Uterus (tissue), 4 donors: Measurements from ENCODE around the gene ELAVL3. TPM values are rescaled to one million over a fixed set of nuclear protein-coding genes. Genes with fewer than 3 reads are reported as not detected.
"Not testable (repeated sequence)": the region's sequence is repeated elsewhere in the genome, so short reads cannot be mapped to it uniquely, and the experiment has no call there.

Experiments
- DNase-seq, 2 donors: peaks; one replicate each; pipeline ENCODE4 v3.0.0-alpha.2; 2019 to 2020
- H3K27ac ChIP-seq, 2 donors: fragments of 200-600 bp; sonication (generic); 1 replicate in 1 of 2; 2 replicates in 1 of 2; pipeline ENCODE4 v1.5.1; 2016 to 2018
- H3K27me3 ChIP-seq, 2 donors: fragments of 200-600 bp; sonication (generic); one replicate each; pipeline ENCODE4 v1.5.1; 2018 to 2019; ENCODE audit warnings: control low read depth in 1 of 2
- H3K36me3 ChIP-seq, 2 donors: fragments of 200-600 bp; sonication (generic); one replicate each; pipeline ENCODE4 v1.5.1; 2019; ENCODE audit warnings: control low read depth in 1 of 2
- H3K4me1 ChIP-seq, 2 donors: fragments of 200-600 bp; sonication (generic); one replicate each; pipeline ENCODE4 v1.5.1; 2018 to 2019; ENCODE audit warnings: control low read depth in 1 of 2
- H3K4me3 ChIP-seq, 2 donors: fragments of 200-600 bp; sonication (generic); 1 replicate in 1 of 2; 2 replicates in 1 of 2; pipeline ENCODE4 v1.5.1; 2018 to 2019; ENCODE audit warnings: mild to moderate bottlenecking in 1 of 2
- H3K9me3 ChIP-seq, 2 donors: fragments of 200-600 bp; sonication (generic); one replicate each; pipeline ENCODE4 v1.5.1; 2019; ENCODE audit warnings: control low read depth in 1 of 2
- POLR2A ChIP-seq, 2 donors: fragments of 450-650 bp; IDR thresholded peaks; one replicate each; pipeline ENCODE4 v1.6.1; 2016; ENCODE audit warnings: antibody characterized with exemption in 2 of 2, mild to moderate bottlenecking in 1 of 2, moderate library complexity in 1 of 2
- intact Hi-C: fragments of 100-400 bp; cut with DNase I; formaldehyde crosslinking; loops from one replicate; pipeline ENCODE4 v1.15.1; 2023; ENCODE audit warnings: low total_unique reads
- total RNA-seq, 4 donors: library from RNA; depleted of rRNA in 3 of 4; stranded (reverse); fragments of >200 nt in 3 of 4; gene quantifications; one replicate each; pipeline versions ENCODE4 v1.1.0 to v1.2.4, GENCODE V29; 2014 to 2023
- TF ChIP-seq, protein P1 (sequence below), 4 experiments: fragments of 200-600 bp in 2 of 4; fragments of 450-650 bp in 2 of 4; sonication (generic) in 2 of 4; IDR thresholded peaks; one replicate each; pipeline ENCODE4 v1.5.1; 2016 to 2019; ENCODE audit warnings: antibody characterized with exemption in 4 of 4, mild to moderate bottlenecking in 2 of 4, moderate library complexity in 1 of 4
- donor health status: DM: yes; HTN: yes; CAD: no.

ELAVL3 gene
- total RNA-seq, 4 donors from 2014 or later, result 1.1 TPM; not detected in 3

GRCh38 chr19:11444059-11444458 is 36.8 kb downstream of the ELAVL3 start:
- intact Hi-C loops, result no loop called here
- Histone ChIP-seq H3K27ac (no peak overlapping the region), H3K4me3 (no peak overlapping the region), H3K9me3 (no peaks in the 10 kb centered on the region), H3K4me1 (no peaks in the 10 kb centered on the region), H3K36me3 (no peaks in the 10 kb centered on the region), H3K27me3 (no peaks in the 10 kb centered on the region)
- TF ChIP-seq, protein P1, sequence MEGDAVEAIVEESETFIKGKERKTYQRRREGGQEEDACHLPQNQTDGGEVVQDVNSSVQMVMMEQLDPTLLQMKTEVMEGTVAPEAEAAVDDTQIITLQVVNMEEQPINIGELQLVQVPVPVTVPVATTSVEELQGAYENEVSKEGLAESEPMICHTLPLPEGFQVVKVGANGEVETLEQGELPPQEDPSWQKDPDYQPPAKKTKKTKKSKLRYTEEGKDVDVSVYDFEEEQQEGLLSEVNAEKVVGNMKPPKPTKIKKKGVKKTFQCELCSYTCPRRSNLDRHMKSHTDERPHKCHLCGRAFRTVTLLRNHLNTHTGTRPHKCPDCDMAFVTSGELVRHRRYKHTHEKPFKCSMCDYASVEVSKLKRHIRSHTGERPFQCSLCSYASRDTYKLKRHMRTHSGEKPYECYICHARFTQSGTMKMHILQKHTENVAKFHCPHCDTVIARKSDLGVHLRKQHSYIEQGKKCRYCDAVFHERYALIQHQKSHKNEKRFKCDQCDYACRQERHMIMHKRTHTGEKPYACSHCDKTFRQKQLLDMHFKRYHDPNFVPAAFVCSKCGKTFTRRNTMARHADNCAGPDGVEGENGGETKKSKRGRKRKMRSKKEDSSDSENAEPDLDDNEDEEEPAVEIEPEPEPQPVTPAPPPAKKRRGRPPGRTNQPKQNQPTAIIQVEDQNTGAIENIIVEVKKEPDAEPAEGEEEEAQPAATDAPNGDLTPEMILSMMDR (IDR thresholded peaks at IDR 0.05), result no peak
- TF ChIP-seq POLR2A (IDR thresholded peaks at IDR 0.05), result no peak
- no peak for DNase-seq

- no peak for TF ChIP-seq POLR2A (IDR thresholded peaks at IDR 0.05)
- TF ChIP-seq, protein P1 (IDR thresholded peaks at IDR 0.05), result no peak
- DNase-seq, result no peak
- H3K36me3 ChIP-seq, result no peaks in the 10 kb centered on the region
These were observed 42.9 kb downstream of the ELAVL3 start for GRCh38 chr19:11437955-11438354.

DNA sequence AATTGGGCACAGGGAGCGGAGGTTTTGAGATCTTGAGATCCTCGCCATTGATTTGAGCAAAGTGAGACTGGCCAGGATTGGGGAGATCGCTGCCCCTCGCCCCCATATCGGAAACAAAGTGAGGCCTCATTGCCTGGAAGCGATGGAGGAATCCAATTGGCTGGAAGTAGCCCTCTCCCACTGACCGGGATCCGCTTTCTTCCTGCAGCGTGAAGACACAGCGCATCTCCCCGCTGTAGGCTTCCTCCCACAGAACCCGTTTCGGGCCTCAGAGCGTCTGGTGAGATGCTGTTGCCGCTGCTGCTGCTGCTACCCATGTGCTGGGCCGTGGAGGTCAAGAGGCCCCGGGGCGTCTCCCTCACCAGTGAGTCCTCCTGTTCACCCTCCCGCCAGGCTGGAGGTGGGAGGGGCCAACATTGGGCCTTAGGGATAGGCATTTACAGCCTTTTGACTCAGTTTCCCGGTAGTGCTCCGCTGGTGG is 45.0 kb downstream of the ELAVL3 start:
- Histone ChIP-seq H3K4me3 (peak overlapping the region; percentile 74), H3K27ac (peak overlapping the region; percentile 70 to 83), H3K36me3 (no peaks in the 10 kb centered on the region), H3K4me1 (peaks cover 9% of the 10 kb centered on the region in 2 donors), H3K27me3 (no peaks in the 10 kb centered on the region), H3K9me3 (no peaks in the 10 kb centered on the region)
- no peak for TF ChIP-seq POLR2A (IDR thresholded peaks at IDR 0.05)
- TF ChIP-seq, protein P1 (IDR thresholded peaks at IDR 0.05), result no peak
- intact Hi-C loops, result no loop called here
- DNase-seq, result no peak

More at GRCh38 chr19:11437955-11438354, 42.9 kb downstream of the ELAVL3 start:
- H3K27me3 ChIP-seq, result no peaks in the 10 kb centered on the region
- no peaks in the 10 kb centered on the region for H3K9me3 ChIP-seq
- intact Hi-C loops, result no loop called here
- H3K27ac ChIP-seq, result no peak overlapping the region
- peaks cover 9% of the 10 kb centered on the region in 2 donors for H3K4me1 ChIP-seq
- no peak overlapping the region for H3K4me3 ChIP-seq

DNA sequence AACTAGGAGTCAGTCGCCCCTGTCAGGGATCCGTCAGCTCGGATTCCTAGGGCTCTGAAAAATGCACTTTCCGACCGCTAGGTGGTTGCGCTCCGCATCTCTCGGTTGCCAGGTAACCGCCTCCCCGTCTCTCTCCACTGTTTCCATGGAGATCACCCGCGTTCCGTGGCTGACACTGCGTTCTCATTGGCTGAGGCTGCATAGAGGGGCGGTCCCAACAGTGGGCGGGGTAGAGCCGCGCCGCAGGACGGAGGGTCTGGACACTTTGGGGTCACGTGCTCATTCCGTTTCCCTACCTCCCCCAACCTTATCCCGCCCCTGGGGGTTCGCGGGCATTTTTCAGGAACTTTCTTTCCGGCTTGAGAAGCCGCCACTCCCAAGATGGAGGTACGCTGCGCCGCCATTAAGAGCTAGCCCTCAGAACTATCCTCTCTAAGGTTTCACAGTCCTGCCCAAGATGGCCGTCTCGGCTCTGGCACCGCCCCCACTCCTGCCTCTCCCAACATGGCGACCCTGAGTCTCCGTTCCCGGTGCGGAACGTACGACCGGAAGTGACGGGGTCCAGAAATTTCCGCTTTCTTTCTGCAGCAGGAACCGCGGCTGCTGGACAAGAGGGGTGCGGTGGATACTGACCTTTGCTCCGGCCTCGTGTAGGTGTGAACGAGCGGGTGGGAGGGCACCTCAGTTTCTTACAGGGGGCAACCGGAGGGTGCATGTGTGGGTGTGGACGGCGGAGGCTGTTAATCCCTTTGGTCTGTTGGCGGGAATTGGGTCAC is 45.6 kb downstream of the ELAVL3 start, which contains the start of the genes ODAD3 and PRKCSH:
TSS of gene ODAD3 (minus strand) at position 65 of the 776 bp plus-strand sequence. CDS start 105 bp downstream, outside the sequence.
TSS of gene PRKCSH (plus strand) at position 579 of the 776 bp plus-strand sequence. CDS start 483 bp downstream, outside the sequence.
- peak within 1 kb of the TSS; percentile 83 to 86 for H3K27ac ChIP-seq
- H3K36me3 ChIP-seq, result no peaks in the 10 kb centered on the region
- intact Hi-C loops, result no loop called here
- H3K9me3 ChIP-seq, result no peaks in the 10 kb centered on the region
- peak; percentile 99 for DNase-seq
- no peaks in the 10 kb centered on the region for H3K27me3 ChIP-seq
- H3K4me3 ChIP-seq, result peak within 1 kb of the TSS; percentile 74
- peak; percentile 17 to 31 for TF ChIP-seq POLR2A (IDR thresholded peaks at IDR 0.05)
- TF ChIP-seq, protein P1 (IDR thresholded peaks at IDR 0.05), result peak; percentile 77 to 95 (median 86)
- H3K4me1 ChIP-seq, result peaks cover 9% of the 10 kb centered on the region in 2 donors

- Histone ChIP-seq H3K27ac (peak overlapping the region; percentile 83 to 86), H3K4me3 (peak overlapping the region; percentile 31 to 43), H3K9me3 (no peaks in the 10 kb centered on the region), H3K27me3 (no peaks in the 10 kb centered on the region), H3K4me1 (peaks cover 9% of the 10 kb centered on the region in 2 donors), H3K36me3 (no peaks in the 10 kb centered on the region)
- intact Hi-C loops, result no loop called here
- TF ChIP-seq, protein P1 (IDR thresholded peaks at IDR 0.05), result no peak
- TF ChIP-seq POLR2A (IDR thresholded peaks at IDR 0.05), result no peak
- peak in 1 of 2 donors; percentile 37 for DNase-seq
These were observed 46.2 kb downstream of the ELAVL3 start for GRCh38 chr19:11434703-11435056.

DNA sequence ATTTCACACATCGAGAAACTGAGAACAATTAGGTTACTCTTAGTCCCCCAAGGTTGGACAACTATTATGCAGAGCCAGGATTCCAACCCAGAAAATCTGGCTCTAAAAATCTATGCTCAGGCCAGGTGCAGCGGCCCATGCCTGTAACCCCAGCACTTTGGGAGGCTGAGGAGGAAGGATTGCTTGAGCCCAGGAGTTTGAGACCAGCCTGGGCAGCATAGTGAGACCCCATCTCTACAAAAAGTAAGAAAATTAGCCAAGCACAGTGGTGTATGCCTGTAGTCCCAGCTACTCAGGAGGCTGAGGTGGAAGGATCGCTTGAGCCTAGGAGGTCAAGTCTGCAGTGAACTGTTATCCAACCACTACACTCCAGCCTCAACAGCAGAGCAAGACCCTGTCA is 47.3 kb downstream of the ELAVL3 start:
- intact Hi-C loops, H3K27me3 ChIP-seq, H3K27ac ChIP-seq, H3K4me1 ChIP-seq, DNase-seq, H3K4me3 ChIP-seq, H3K9me3 ChIP-seq, H3K36me3 ChIP-seq: not testable (repeated sequence)
